ENCODE results near the gene MACROD1.

MACROD1 gene, protein sequence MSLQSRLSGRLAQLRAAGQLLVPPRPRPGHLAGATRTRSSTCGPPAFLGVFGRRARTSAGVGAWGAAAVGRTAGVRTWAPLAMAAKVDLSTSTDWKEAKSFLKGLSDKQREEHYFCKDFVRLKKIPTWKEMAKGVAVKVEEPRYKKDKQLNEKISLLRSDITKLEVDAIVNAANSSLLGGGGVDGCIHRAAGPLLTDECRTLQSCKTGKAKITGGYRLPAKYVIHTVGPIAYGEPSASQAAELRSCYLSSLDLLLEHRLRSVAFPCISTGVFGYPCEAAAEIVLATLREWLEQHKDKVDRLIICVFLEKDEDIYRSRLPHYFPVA

DNA sequence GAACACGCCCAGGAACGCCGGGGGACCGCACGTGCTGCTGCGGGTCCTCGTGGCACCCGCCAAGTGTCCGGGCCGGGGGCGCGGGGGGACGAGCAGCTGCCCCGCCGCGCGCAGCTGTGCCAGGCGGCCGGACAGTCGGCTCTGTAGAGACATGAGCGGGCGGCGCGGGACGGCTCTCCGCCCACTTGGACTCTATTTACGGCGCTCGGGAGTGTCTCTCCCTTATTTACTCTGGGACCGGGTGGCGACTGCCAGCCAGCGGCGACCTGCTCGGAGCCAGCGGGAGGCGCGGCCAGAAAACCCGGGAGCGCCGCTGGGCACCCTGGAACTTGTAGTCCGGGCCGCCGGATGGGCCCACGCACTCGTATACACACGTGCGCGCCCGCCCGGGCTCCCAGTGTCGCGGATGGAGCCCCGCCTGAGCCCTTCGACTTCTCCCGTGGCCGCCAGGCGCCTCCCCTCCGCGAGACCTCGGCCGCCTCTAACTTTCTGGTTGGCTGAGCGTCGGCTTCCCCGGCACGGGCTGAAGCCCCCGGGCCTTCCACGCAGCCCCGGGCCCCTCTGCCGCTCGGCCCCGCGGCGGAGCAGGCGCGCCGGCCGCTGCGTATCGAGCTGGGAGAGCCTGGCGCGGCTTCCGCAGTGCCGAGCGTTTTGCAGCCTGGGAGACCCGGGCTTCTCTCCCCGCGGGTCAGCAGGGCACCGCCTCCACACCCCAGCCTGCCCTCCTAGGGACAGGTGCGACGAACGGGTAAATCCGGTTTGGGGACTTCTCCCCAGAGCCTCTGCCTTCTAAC is at the start of gene MACROD1:
Gene MACROD1, minus strand, starts transcription at position 272 of the 794 bp plus-strand sequence. Its CDS starts 119 bp downstream, at position 153.
- peak; percentile 90 for DNase-seq

DNA sequence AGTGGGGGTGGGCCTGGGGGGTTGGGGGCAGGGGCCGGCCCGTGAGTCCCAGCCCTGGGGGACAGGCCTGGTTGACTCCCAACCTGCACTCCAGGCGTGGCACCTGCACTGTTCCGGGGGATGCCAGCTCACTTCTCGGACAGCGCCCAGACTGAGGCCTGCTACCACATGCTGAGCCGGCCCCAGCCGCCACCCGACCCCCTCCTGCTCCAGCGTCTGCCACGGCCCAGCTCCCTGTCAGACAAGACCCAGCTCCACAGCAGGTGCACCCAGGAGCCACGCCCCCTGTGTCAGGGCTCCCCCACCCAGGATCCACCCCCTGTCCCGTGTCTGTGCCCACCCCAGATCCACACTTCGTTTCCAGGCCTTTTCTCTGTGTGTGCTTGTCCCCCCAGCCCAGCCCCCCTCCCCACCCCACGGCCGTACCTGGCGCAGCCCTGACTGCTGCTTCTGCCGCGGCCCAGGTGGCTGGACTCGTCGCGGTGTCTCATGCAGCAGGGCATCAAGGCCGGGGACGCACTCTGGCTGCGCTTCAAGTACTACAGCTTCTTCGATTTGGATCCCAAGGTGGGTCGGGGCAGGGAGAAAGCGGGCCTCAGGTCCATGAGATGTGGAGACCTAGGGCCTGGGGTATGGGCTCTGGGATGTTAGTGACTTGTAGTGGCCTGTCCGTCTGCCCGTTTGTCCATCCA is 45.4 kb upstream of the MACROD1 start:
- no peak for DNase-seq

DNA sequence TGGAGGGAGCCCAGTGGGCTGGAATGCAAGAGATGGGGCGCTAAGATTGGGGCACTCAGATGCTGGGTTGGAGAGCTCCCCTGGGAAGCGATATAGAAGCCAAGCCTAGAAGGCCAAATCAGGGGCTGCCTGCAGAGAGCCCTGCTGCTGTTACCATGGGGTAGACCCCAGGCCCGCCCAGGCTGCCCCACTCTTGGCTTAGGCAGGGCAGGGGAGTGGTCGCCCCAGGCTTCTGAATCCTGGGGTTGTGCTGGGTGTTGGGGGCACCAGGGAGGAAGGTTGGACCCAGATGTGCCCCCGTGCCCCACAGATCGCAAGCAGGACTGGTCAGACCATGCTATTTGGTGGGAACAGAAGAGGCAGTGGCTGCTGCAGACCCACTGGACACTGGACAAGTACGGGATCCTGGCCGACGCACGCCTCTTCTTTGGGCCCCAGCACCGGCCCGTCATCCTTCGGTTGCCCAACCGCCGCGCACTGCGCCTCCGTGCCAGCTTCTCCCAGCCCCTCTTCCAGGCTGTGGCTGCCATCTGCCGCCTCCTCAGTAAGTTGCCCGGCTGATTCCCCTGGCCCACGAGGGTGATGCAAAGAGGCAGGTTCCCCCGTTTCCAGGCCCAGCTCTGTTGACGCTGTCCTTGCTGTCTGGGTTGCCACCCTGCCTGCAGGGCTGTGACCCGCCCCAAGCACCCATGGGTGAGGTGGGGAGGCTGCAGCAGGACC is 44.5 kb upstream of the MACROD1 start:
- no peak for DNase-seq

DNA sequence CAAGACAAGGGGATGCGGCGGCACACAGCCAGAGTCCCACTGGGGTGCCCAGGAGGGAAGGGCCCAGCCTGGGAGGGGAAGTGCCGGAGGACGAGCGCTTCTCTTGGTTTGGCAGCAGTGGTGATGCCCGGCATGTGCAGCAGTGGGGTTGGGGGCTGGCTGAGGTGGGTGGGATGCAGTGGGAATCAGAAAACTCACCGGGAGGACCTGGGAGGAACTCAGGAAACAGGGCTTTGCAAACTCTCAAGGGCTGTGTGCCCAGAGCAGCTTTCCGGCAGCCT is 43.6 kb upstream of the MACROD1 start:
- DNase-seq, result no peak

DNA sequence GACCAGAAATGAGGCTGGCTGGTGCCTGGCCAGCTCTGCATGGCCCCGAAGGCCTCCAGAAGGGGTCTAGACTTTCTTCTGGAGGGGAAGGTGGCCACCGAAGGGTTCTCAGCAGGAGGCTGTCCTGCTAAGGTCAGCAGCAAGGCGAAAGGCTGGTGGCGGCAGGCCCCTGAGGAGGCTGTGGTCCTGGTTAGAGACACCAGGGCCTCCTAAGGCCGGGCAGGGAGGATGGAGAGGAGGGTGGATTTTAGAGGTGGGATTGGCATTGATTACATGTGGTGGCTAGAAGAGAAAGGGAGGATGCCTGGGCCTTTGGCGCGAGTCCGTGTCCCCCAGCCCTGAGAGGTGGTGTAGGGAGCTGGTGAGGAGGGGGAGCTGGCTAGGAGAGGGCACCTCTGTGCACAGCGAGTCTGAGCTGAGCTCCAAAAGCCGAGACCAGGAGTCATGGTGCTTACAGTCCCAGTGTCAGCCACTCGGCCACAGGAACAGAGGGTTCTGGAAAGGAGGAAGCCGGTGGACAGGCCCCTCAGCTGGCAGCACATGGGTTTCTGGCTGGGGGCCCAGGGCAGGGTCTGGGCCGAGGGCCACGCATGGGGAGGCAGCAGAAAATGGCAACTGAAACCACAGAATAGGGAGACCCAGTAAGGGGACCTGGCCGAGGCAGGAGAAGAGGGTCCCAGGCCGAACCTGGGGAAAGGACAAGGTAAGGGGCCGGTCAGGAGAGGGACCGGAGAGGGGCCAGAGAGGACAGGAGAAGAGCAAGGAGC is 43.1 kb upstream of the MACROD1 start:
- DNase-seq, result no peak

DNA sequence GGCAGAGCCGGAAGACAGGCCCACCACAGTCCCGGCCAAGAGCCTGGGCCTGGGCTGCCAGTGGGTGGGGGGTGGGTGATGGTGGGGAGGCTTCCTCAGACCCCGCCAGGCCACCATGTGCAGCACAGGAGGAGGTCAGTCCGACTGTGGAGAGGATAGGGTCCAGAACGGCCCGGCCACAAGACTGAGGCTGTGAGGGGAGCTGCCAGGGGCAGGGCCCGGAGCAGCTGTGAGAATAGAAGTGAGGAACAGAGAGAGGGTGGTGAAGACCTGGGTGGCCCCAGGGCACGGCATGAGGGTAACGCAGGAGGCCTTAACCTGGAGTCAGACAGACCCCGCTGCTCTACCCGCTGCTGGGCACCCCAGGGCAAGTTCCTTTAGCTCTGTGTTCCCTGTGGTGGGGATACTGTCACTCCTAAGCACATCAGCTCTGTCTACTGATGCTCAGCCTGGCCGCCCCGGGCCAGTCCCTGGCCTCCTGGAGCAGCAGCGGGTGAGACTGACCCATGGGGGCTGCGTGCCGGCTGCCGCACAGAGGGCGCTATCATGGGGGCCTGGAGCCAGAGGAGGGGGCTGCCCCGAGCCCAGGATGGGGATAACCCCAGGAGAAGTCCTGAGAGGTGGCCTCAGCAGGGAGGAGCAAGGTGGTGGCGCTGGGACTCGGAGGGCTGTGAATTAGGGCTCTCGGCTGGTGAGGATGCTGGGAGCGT is 42.3 kb upstream of the MACROD1 start:
- DNase-seq, result no peak

DNA sequence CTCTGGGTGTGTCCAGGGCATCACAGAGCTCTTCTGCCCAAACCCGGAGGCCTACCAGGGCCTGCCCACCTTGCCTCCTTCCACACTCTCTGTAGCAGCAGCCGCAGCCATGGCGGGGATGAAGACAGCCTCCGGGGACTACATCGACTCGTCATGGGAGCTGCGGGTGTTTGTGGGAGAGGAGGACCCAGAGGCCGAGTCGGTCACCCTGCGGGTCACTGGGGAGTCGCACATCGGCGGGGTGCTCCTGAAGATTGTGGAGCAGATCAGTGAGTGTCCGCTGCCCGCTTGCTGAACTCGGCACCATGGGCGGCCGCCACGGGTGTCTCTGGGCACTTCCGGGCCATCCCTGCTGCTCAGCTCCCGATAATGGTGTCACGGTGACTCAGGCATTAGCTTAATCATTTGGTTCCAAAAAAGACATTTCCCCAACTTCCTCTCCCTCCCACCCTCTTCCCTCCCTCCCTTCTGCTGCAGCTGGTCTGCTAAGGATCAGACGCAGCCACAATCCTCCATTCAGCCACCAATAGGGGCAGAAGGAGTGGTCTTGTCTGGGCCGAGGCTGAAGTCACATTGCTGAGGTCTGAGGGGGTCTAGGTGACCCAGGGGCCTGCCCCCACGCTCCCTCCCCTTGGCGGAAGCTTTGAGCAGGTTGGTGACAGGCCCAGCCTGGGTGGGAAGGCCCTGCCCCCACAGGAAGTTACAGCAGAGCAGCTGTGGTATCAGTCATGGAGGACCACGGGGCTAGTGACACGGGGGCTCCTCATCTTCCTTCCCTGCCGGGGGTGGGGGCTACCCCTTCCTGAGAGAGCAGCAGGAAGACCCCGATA is 41.6 kb upstream of the MACROD1 start:
- DNase-seq, result peak; percentile 90

DNA sequence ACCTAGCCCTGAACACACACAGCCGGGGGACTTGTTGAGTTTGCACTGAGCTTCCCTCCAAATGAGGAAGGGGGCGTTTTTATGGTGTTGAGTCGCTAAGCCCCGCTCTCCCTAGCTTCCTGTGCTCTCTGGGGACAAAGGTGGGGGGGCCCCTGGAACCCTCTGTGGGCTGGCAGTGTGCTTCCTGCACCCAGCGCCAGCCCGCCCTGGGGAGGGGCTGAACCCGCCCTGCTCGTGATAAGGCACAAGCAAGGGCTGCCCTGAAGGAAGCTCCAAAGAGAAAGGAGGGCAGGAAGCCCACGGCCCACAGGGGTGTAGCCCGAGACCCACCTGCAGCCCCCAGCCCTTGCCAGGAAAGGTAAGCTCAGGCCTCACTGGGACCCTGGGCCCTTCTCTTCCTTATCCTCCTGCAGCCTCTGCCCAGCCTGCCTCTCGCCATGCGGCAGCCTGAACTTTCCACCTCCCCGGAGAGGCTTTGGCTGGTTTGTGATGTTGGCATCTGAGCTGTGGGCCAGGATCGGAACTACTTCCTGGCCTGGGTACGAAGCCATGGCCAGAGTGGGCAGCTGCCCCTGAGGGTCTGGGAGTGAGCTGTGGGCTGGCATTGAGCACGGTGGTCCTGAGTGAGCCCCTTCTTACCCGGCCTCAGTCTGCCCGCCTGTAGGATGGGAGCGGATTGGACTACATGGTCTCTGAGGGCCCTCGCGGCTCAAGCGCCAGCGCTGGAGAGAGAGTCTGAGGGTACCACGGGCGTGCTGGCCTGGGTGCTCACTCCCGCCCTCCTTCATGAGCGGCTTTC is 40.7 kb upstream of the MACROD1 start, which contains the start of gene FERMT3:
Gene FERMT3, plus strand, starts transcription at position 265 of the 799 bp plus-strand sequence. CDS start 644 bp downstream, outside the sequence.
- peak; percentile 90 for DNase-seq

DNA sequence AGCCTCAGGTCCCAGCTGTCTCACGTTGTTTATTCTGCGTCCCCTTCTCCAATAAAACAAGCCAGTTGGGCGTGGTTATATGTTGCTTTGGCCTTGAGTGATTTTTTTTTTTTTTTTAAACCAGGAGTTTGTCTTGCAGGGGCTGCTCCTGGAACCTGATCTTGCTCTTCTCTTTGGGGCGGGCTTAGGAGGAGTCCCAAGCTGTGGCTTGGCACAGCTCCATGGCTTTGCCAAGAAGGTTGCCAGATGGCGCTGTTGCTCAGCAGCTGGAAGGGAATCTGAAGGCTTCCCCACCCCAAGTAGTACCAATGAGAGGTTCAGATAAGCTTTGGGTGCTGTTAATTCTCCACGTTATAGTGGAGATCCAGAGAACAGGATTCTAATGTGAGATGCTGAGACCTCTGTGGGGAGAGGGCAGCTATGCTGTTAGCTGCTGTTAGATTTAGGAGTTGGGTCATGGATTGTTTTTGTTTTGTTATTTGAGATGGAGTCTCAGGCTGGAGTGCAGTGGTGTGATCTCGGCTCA is 38.6 kb upstream of the MACROD1 start:
- peak; percentile 76 for DNase-seq

DNA sequence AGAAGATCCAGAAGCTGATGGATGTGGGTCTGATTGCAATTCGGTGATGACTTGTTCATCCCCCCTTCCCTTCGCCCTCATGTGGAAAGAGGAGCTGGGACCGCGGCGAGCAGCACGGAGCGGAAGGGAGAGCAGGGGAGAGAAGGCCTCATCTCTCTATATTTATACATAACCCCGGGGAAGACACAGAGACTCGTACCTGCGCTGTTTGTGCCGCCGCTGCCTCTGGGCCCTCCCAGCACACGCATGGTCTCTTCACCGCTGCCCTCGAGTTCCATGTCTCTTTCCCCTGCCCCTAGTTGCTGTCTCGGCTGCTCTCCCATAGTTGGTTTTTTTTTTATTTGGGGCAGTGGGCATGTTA is 38.1 kb upstream of the MACROD1 start:
- DNase-seq, result no peak

DNA sequence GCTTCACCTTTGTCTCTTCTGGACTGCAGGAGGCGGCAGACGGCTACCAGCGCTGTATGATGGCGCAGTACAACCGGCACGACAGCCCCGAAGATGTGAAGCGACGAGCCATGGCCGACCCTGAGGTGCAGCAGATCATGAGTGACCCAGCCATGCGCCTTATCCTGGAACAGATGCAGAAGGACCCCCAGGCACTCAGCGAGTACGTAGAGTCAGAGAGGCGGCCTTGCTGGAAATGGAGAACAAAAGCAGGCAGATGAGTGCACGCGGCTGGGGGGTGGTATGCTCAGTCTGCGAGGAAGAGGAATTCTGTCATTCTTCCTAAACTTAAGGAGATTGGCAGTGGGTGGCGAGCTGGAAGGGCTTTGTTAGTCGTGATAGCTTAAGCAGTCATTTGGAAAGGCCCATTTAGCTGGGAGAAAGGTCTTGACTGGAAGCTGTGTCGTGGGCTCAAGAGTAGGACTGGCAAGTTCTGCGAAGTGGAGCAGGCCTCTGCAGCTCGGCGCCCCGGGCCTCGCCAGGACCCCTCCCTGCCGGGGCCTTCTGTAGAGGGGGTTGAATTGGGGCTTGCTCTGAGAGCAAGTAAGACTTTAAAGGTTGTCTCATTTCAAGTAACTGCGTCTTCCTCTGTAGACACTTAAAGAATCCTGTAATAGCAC is 37.6 kb upstream of the MACROD1 start:
- DNase-seq, result no peak

DNA sequence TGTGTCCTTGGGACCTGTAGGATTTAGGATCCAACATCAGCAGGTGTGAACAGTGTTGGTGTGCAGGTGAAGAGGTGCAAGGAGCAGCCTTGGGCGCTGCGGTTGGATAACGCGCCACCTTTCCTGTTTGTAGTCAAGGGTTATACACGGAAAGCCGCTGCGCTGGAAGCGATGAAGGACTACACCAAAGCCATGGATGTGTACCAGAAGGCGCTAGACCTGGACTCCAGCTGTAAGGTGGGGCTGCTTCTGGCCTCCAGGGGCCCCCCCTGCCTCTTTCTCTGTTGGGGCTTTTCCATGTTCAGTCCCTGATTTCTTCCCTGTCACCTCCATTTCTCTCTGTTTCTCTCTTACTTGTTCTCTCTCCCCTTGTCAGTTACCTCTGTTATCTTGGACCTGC is 37.1 kb upstream of the MACROD1 start:
- DNase-seq, result no peak

DNA sequence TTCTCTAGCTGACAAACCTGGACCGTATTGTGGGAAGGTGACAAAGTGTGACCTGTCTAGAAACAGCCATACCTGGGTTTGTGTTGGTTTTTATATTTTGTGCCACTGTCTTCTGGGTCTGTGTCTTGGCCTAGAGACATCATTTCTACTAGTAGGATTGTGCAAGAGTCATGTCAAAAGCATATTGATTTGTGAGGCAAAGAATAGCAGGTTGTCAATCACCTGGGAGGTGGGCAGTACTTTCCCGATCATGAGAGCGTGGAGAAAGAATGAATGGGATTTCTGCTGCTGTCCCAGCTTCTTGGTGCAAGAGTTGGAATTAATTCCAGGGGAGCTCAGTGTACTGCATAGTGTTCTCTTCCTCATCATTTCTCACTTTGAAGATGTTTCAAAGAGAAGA is 35.6 kb upstream of the MACROD1 start:
- DNase-seq, result no peak

DNA sequence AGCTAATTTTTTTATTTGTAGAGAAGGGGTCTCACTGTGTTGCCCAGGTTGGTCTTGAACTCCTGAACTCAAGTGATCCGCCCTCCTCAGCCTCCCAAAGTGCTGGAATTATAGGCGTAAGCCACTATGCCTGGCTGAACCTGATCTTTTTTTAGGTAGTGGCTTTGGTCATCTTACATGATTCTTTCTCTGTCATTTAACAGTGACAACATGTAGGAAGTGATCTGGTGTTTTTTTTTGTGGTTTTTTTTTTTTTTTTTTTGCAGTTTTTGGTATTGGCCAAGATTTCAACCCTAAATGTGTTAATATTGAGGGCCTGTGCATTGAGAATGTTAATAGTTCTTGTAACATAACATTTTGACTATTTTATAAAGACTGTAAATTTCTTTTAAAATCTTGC is 32.6 kb upstream of the MACROD1 start:
- DNase-seq, result no peak

DNA sequence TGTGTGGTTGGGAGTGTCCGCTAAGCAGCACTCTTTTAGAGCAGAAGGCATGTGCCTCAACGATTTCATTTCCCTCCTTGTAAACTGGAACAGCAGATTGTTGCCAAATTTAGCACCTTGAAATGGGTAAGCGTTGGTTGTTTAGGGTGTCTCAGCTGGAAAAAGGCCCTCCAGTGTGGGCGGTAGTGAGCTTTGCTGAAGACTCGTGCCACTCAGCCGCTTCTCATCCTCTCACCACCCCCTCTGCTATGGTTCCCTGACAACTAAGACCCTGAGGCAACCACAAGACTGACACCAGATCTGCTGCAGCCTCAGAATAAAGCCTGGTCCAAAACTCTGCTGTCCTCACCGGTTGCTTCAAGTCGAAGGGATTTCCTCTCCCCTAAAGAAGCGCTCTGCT is 30.7 kb upstream of the MACROD1 start:
- no peak for DNase-seq

DNA sequence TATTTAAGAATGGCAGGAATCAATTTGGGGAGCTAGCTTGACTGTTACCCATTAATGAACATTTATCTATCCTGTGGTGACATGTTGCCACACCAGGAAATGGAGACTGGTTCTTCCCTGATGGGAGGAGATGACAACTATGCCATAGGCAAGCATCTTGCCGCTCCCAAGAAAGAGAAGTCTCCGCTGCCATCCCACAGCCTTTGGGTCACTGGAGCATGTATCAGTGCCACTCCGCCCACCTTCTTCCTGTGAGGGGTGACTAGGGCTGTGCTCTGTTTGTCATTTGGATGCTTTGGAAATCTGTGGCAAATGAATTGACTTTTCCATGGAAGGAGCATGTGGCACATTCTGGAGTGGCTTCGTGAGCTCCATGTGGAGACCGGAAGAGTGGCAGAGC is 26.5 kb upstream of the MACROD1 start:
- no peak for DNase-seq

DNA sequence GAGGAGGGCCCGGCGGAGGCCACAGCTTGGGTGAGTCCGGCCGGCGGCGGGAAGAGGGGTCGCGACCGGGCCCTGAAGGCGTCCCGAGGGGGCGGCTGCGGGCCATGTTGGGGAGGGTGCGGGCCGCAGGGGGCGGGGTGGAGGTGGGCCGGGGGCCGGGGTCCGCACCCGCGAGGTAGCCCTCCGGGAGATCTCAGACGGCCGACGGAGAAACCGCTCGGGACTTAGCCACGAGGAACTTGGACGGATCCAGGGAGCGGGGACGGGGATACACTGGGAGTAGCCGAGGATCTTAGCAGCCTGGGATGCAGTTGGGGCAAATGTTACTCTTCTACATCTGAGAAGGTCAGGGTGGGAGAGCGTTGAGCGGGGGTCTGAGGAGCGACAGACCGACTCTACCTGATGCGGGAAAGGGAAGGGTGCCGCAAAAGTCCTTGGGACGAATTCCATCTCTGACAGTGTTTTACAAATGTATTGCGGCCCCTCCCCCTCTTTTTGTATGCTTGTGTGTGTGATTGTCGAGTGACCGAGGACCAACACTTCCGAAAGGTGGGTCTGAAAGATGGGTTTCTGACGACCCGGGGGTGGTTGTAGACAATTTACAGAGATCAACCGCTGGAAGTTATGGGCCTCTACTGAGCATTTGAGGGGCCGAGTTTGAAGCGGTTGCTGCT is 20.7 kb upstream of the MACROD1 start:
- DNase-seq, result peak; percentile 61

DNA sequence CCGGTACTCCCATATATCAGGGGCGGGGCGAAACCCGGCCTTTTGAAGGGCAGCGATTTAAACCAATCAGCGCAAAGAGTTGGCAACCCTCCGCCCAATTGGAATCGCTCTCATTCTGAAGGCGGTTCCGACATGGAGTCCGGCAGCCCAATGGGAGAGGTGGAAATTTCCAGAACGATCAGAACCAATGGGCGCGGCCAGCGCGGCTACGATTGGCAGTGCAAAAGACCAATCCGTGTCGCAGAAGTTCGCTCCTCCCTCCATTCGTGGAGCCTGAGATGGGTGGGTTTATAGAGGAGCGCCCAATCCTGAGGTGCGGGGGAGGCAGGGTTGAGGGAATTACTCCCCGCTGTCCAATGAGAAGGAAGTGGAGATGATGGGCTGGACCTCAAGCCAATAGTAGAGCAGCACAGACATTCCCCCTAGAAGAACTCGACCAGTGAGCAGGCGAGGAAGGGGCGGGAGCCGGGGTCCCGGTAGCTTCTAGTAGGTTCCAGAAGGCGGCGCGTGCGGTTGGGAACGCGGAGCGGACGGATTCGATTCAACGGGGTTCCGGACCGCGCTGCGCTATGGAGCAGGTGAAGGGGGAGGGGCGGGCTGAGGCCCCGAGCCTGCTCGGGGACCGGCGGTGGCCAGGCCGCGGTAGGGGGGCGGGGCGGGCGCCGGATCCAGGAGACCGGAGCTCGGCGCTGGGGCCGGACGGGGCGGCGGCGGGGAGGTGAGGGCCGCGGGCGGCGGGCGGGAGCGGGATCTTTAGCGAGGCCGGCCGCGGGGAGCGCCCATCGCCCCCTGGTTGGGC is 20.0 kb upstream of the MACROD1 start, which contains the start of gene STIP1:
Gene STIP1, plus strand, starts transcription at position 479 of the 799 bp plus-strand sequence. Its CDS starts 91 bp downstream, at position 570.
- DNase-seq, result peak; percentile 100

Measured in activated CD4-positive, alpha-beta T cell treated with anti-CD3 and anti-CD28 coated beads, Interleukin-2, Interleukin-6, amounts not matched to agents 100 ng/mL and 50 ng/mL, durations not matched to agents 16 hours and 8 hours (primary cell).